HUES48 (cell line): ENCODE results near the gene GALNT13.

Experiments
- H3K27ac ChIP-seq: one replicate; pipeline ENCODE4 v1.7.0; 2013; ENCODE audit warnings: low read depth, low read length, inconsistent platforms
- H3K27me3 ChIP-seq: 2 replicates; pipeline ENCODE4 v1.6.1; 2013; ENCODE audit warnings: mild to moderate bottlenecking, low read length; ENCODE audit not compliant: control insufficient read depth, insufficient read depth
- H3K36me3 ChIP-seq: 2 replicates; pipeline ENCODE4 v1.6.1; 2013; ENCODE audit warnings: low read length; ENCODE audit not compliant: control insufficient read depth, insufficient read depth
- H3K4me1 ChIP-seq: 2 replicates; pipeline ENCODE4 v1.6.1; 2013; ENCODE audit warnings: mild to moderate bottlenecking, low read length; ENCODE audit not compliant: control insufficient read depth, insufficient read depth
- H3K4me3 ChIP-seq: 2 replicates; pipeline ENCODE4 v1.5.1; 2013; ENCODE audit warnings: mild to moderate bottlenecking, low read depth, low read length
- H3K9ac ChIP-seq: 2 replicates; pipeline ENCODE4 v1.6.1; 2013; ENCODE audit warnings: mild to moderate bottlenecking, low read depth, low read length, moderate library complexity
- H3K9me3 ChIP-seq: 2 replicates; pipeline ENCODE4 v1.6.1; 2013; ENCODE audit warnings: low read length; ENCODE audit not compliant: control insufficient read depth, insufficient read depth

The GALNT13 gene

GRCh38 chr2:154247503-154247902, 375.8 kb downstream of the GALNT13 start:
- Histone ChIP-seq H3K27me3 (no peaks in the 10 kb centered on the region), H3K4me3 (no peak overlapping the region), H3K36me3 (no peaks in the 10 kb centered on the region), H3K27ac (no peak overlapping the region), H3K4me1 (no peaks in the 10 kb centered on the region), H3K9me3 (no peaks in the 10 kb centered on the region), H3K9ac (no peak overlapping the region)

- Histone ChIP-seq H3K9me3 (no peaks in the 10 kb centered on the region), H3K9ac (no peak overlapping the region), H3K4me1 (no peaks in the 10 kb centered on the region), H3K27me3 (no peaks in the 10 kb centered on the region), H3K4me3 (no peak overlapping the region), H3K36me3 (no peaks in the 10 kb centered on the region), H3K27ac (no peak overlapping the region)
These were observed 384.4 kb downstream of the GALNT13 start for GRCh38 chr2:154256136-154256535.

GRCh38 chr2:154259030-154259429, 387.3 kb downstream of the GALNT13 start:
- no peak overlapping the region for H3K9ac ChIP-seq
- no peaks in the 10 kb centered on the region for H3K27me3 ChIP-seq
- H3K4me1 ChIP-seq = no peaks in the 10 kb centered on the region
- H3K27ac ChIP-seq = no peak overlapping the region
- no peak overlapping the region for H3K4me3 ChIP-seq
- H3K9me3 ChIP-seq = no peaks in the 10 kb centered on the region
- no peaks in the 10 kb centered on the region for H3K36me3 ChIP-seq

- no peaks in the 10 kb centered on the region for H3K4me1 ChIP-seq
- H3K27me3 ChIP-seq = no peaks in the 10 kb centered on the region
- H3K9me3 ChIP-seq = no peaks in the 10 kb centered on the region
- H3K27ac ChIP-seq = no peak overlapping the region
- H3K9ac ChIP-seq = no peak overlapping the region
- no peaks in the 10 kb centered on the region for H3K36me3 ChIP-seq
- H3K4me3 ChIP-seq = no peak overlapping the region
These were observed 389.8 kb downstream of the GALNT13 start for GRCh38 chr2:154261473-154262027.

- Histone ChIP-seq H3K27me3 (no peaks in the 10 kb centered on the region), H3K9ac (no peak overlapping the region), H3K4me1 (no peaks in the 10 kb centered on the region), H3K9me3 (no peaks in the 10 kb centered on the region), H3K36me3 (no peaks in the 10 kb centered on the region), H3K27ac (no peak overlapping the region), H3K4me3 (no peak overlapping the region)
These were observed 391.5 kb downstream of the GALNT13 start for GRCh38 chr2:154263206-154263605.

- H3K9me3 ChIP-seq = no peaks in the 10 kb centered on the region
- H3K27ac ChIP-seq = no peak overlapping the region
- no peaks in the 10 kb centered on the region for H3K36me3 ChIP-seq
- no peak overlapping the region for H3K9ac ChIP-seq
- H3K4me3 ChIP-seq = no peak overlapping the region
- H3K4me1 ChIP-seq = no peaks in the 10 kb centered on the region
- no peaks in the 10 kb centered on the region for H3K27me3 ChIP-seq
These were observed 392.3 kb downstream of the GALNT13 start for GRCh38 chr2:154264024-154264423.

GRCh38 chr2:154267983-154268382, 396.3 kb downstream of the GALNT13 start:
- Histone ChIP-seq H3K9me3 (no peaks in the 10 kb centered on the region), H3K4me1 (no peaks in the 10 kb centered on the region), H3K9ac (no peak overlapping the region), H3K36me3 (no peaks in the 10 kb centered on the region), H3K27ac (no peak overlapping the region), H3K4me3 (no peak overlapping the region), H3K27me3 (no peaks in the 10 kb centered on the region)

- Histone ChIP-seq H3K36me3 (no peaks in the 10 kb centered on the region), H3K27ac (no peak overlapping the region), H3K9ac (no peak overlapping the region), H3K4me3 (no peak overlapping the region), H3K4me1 (peaks cover 9% of the 10 kb centered on the region; the same call in 1 of the 2 replicates), H3K9me3 (no peaks in the 10 kb centered on the region), H3K27me3 (no peaks in the 10 kb centered on the region)
These were observed 408.8 kb downstream of the GALNT13 start for GRCh38 chr2:154280543-154280942.

GRCh38 chr2:154289870-154290269, 418.1 kb downstream of the GALNT13 start:
- Histone ChIP-seq H3K4me1 (no peaks in the 10 kb centered on the region), H3K27me3 (no peaks in the 10 kb centered on the region), H3K9ac (no peak overlapping the region), H3K4me3 (no peak overlapping the region), H3K36me3 (no peaks in the 10 kb centered on the region), H3K27ac (no peak overlapping the region), H3K9me3 (no peaks in the 10 kb centered on the region; the same call in 1 of the 2 replicates)

- no peaks in the 10 kb centered on the region; the same call in 1 of the 2 replicates for H3K9me3 ChIP-seq
- no peaks in the 10 kb centered on the region for H3K4me1 ChIP-seq
- H3K9ac ChIP-seq = no peak overlapping the region
- H3K4me3 ChIP-seq = no peak overlapping the region
- H3K36me3 ChIP-seq = no peaks in the 10 kb centered on the region
- no peaks in the 10 kb centered on the region for H3K27me3 ChIP-seq
- H3K27ac ChIP-seq = no peak overlapping the region
These were observed 419.8 kb downstream of the GALNT13 start for GRCh38 chr2:154291511-154291910.

GRCh38 chr2:154291927-154292326, 420.2 kb downstream of the GALNT13 start:
- no peaks in the 10 kb centered on the region for H3K27me3 ChIP-seq

More at GRCh38 chr2:154291927-154292326, 420.2 kb downstream of the GALNT13 start:
- Histone ChIP-seq H3K27ac (no peak overlapping the region), H3K4me3 (no peak overlapping the region), H3K36me3 (no peaks in the 10 kb centered on the region), H3K4me1 (no peaks in the 10 kb centered on the region), H3K9ac (no peak overlapping the region), H3K9me3 (no peaks in the 10 kb centered on the region; the same call in 1 of the 2 replicates)
